Measurements from ENCODE around the gene CACNA1I. TPM values are rescaled to one million over a fixed set of nuclear protein-coding genes. Genes with fewer than 3 reads are reported as not detected.

CACNA1I gene
- total RNA-seq, 1 donor from 2014 or later = 0.32 TPM

- ATAC-seq = no peak
- intact Hi-C loops (cut with DNase I) = no loop called here
- no peaks in the 10 kb centered on the region for H3K36me3 ChIP-seq
- H3K4me3 ChIP-seq = no peak overlapping the region
- no peaks in the 10 kb centered on the region for H3K9me3 ChIP-seq
- H3K27me3 ChIP-seq = peaks cover 11% of the 10 kb centered on the region
- H3K4me1 ChIP-seq = no peaks in the 10 kb centered on the region
- H3K27ac ChIP-seq = no peak overlapping the region
- DNase-seq = peak; percentile 12
- TF ChIP-seq CTCF (IDR thresholded peaks at IDR 0.05) = no peak
Measured at GRCh38 chr22:39722501-39722900, 151.9 kb downstream of the CACNA1I start.

DNA sequence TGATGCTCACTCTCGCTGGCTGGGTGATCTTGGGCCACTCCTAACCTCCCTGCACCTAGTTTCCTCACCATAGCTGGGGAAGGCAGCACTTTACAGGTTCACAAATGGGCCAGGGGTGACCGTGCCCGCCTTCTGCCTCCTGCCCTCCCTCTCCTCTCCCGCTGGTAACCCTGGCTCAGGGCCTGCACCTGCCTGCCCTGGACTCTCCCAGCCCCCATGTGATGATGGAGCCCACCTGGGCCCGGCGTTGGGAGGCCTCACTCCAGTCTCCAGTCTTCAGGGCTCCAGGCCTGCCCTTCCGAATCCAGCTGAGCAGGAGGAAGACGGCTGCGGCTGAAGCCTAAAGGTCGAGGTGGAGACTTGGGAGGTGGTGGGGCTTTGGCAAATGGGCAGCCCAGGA is 152.9 kb downstream of the CACNA1I start:
- peak; percentile 46 for DNase-seq
- Histone ChIP-seq H3K27ac (no peak overlapping the region), H3K27me3 (peaks cover 11% of the 10 kb centered on the region), H3K9me3 (no peaks in the 10 kb centered on the region), H3K4me3 (no peak overlapping the region), H3K4me1 (no peaks in the 10 kb centered on the region), H3K36me3 (no peaks in the 10 kb centered on the region)
- intact Hi-C loops (cut with DNase I) = no loop called here
- TF ChIP-seq CTCF (IDR thresholded peaks at IDR 0.05) = no peak
- ATAC-seq = no peak

DNA sequence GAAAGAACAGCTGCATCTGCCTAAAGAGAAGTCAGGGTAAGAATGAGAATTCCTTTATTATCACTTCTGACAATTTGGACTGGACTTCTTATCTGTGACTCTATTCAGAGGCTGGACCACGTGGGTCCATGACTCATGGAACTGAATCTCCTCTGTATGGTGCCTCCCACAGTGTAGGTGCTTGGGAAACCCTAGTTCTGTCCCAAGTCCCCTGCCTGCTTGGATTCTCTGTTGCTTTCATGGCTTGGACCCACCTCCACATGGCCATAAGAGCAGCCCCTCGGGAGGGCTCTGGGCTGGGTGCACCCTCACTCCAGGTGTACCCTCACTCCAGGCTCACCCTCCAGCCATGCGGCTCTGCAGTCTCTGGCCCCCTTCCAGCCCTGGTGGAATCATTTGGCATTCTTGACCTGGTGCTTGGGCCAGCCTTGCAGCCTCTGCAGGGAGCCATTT is 153.4 kb downstream of the CACNA1I start:
- no peak for TF ChIP-seq CTCF (IDR thresholded peaks at IDR 0.05)
- H3K27ac ChIP-seq = no peak overlapping the region
- H3K27me3 ChIP-seq = peaks cover 11% of the 10 kb centered on the region
- intact Hi-C loops (cut with DNase I) = no loop called here
- no peaks in the 10 kb centered on the region for H3K9me3 ChIP-seq
- DNase-seq (peak; percentile 36), ATAC-seq (no peak)
- no peaks in the 10 kb centered on the region for H3K36me3 ChIP-seq
- no peak overlapping the region for H3K4me3 ChIP-seq
- H3K4me1 ChIP-seq = no peaks in the 10 kb centered on the region

DNA sequence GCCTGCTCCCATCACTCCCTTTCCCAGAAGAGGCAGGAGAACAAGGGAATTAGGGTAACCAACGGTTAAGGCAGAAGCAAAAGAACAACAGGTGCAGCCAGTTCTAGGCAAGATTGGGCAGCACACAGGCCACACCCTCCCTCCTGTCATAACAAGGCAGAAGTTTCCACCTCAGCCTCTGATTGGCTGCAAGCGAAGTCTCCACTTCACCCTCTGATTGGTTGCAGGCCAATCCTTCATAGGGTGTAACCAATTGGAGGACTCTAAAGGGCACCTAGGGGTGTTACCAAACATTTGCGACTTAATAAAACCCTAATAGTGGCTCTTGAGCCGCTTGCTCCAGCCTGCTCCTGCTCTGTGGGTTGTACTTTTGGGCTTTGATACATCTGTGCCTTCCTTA is 153.8 kb downstream of the CACNA1I start:
- Histone ChIP-seq H3K4me1 (no peaks in the 10 kb centered on the region), H3K9me3 (no peaks in the 10 kb centered on the region), H3K27ac (no peak overlapping the region), H3K36me3 (no peaks in the 10 kb centered on the region), H3K4me3 (no peak overlapping the region), H3K27me3 (peaks cover 11% of the 10 kb centered on the region)
- intact Hi-C loops (cut with DNase I) = no loop called here
- ATAC-seq (no peak), DNase-seq (no peak)
- TF ChIP-seq CTCF (IDR thresholded peaks at IDR 0.05) = no peak

- DNase-seq = peak; percentile 20
- H3K27me3 ChIP-seq = peaks cover 11% of the 10 kb centered on the region
Measured at GRCh38 chr22:39724857-39725256, 154.3 kb downstream of the CACNA1I start.

More at GRCh38 chr22:39724857-39725256, 154.3 kb downstream of the CACNA1I start:
- ATAC-seq = no peak
- no peak overlapping the region for H3K4me3 ChIP-seq
- H3K9me3 ChIP-seq = no peaks in the 10 kb centered on the region
- intact Hi-C loops (cut with DNase I) = no loop called here
- no peak overlapping the region for H3K27ac ChIP-seq
- TF ChIP-seq CTCF (IDR thresholded peaks at IDR 0.05) = no peak
- no peaks in the 10 kb centered on the region for H3K36me3 ChIP-seq
- no peaks in the 10 kb centered on the region for H3K4me1 ChIP-seq
